B cell (primary cell): Measurements from ENCODE around the gene ZBED4. TPM values are rescaled to one million over a fixed set of nuclear protein-coding genes. Genes with fewer than 3 reads are reported as not detected.
A peak's percentile ranks its signal among the peaks of the same experiment; 100 is the strongest.

Experiments used
- ATAC-seq: fragments of 200-7000 bp; cut with Tn5 transposase; one replicate; pipeline ENCODE4 v1.10.0; 2021; ENCODE audit warnings: low read depth, mild to moderate bottlenecking, moderate number of reproducible peaks, moderate library complexity
- CTCF ChIA-PET: fragments of 350-600 bp; sonication (Branson Sonifier 250); formaldehyde crosslinking; loops from one replicate; lab custom pipeline; 2021; ENCODE audit warnings: antibody characterized with exemption, inconsistent platforms; lab: Charles Lee
- POLR2A ChIA-PET: fragments of 350-600 bp; sonication (Branson Sonifier 250); formaldehyde crosslinking; loops from one replicate; lab custom pipeline; 2021; ENCODE audit warnings: antibody characterized with exemption; lab: Charles Lee
- DNase-seq: peaks from one replicate; pipeline ENCODE4 v3.0.0; 2013
- H2AFZ ChIP-seq: 2 replicates; pipeline ENCODE4 v1.6.1; 2012; ENCODE audit warnings: mild to moderate bottlenecking, low read depth, low read length; ENCODE audit not compliant: insufficient read depth, poor library complexity, severe bottlenecking
- H3K27ac ChIP-seq, 2 donors: 1 replicate in 1 of 2; 2 replicates in 1 of 2; pipeline ENCODE4 v1.5.1; 2012 to 2013; ENCODE audit warnings: low read length in 2 of 2, mild to moderate bottlenecking in 2 of 2, moderate library complexity in 1 of 2
- H3K27me3 ChIP-seq, 4 experiments: fragments of 200-600 bp in 1 of 4; sonication (generic) in 1 of 4; replicated peaks in 1 of 4; 1 replicate in 2 of 4; 2 replicates in 2 of 4; pipeline versions ENCODE4 v1.6.1 to v1.7.0; 2013 to 2016; ENCODE audit warnings: low read length in 3 of 4, mild to moderate bottlenecking in 2 of 4, mixed read lengths in 1 of 4, moderate library complexity in 1 of 4; ENCODE audit not compliant: insufficient read depth in 4 of 4, control insufficient read depth in 3 of 4; ENCODE audit errors: control extremely low read depth in 1 of 4
- H3K36me3 ChIP-seq, 2 experiments: replicated peaks in 1 of 2; 1 replicate in 1 of 2; 2 replicates in 1 of 2; pipeline versions ENCODE4 v1.6.1 to v1.7.1; 2013; ENCODE audit warnings: low read length in 1 of 2; ENCODE audit not compliant: insufficient read depth in 2 of 2, control insufficient read depth in 1 of 2; ENCODE audit errors: control extremely low read depth in 1 of 2, extremely low read depth in 1 of 2
- H3K4me1 ChIP-seq, 2 donors: fragments of 200-600 bp in 1 of 2; sonication (generic) in 1 of 2; 1 replicate in 1 of 2; 2 replicates in 1 of 2; pipeline versions ENCODE4 v1.5.1 to v1.6.1; 2013 to 2017; ENCODE audit warnings: low read length in 2 of 2; ENCODE audit not compliant: control insufficient read depth in 2 of 2, insufficient read depth in 2 of 2
- H3K4me2 ChIP-seq: replicated peaks from 2 replicates; pipeline ENCODE3; 2012; ENCODE audit warnings: mild to moderate bottlenecking, low read depth, low read length; ENCODE audit not compliant: poor library complexity, severe bottlenecking
- H3K4me3 ChIP-seq, 5 experiments: fragments of 200-600 bp in 1 of 5; sonication (generic) in 1 of 5; 1 replicate in 3 of 5; 2 replicates in 2 of 5; pipeline versions ENCODE4 v1.5.1 to v1.7.0; 2011 to 2016; ENCODE audit warnings: low read length in 4 of 5, mild to moderate bottlenecking in 4 of 5, low read depth in 2 of 5, control low read depth in 1 of 5, moderate library complexity in 1 of 5; ENCODE audit not compliant: insufficient read depth in 1 of 5; ENCODE audit errors: control extremely low read depth in 1 of 5, extremely low read depth in 1 of 5
- H3K79me2 ChIP-seq: fragments of 200-600 bp; sonication (generic); one replicate; pipeline ENCODE4 v1.6.0; 2016; ENCODE audit warnings: low read length; ENCODE audit not compliant: control insufficient read depth, insufficient read depth
- H3K9ac ChIP-seq: fragments of 200-600 bp; sonication (generic); 2 replicates; pipeline ENCODE4 v1.6.1; 2017; ENCODE audit warnings: mild to moderate bottlenecking, low read length, moderate library complexity
- H3K9me3 ChIP-seq, 3 donors: one replicate each; pipeline versions ENCODE4 v1.6.1 to v1.7.1; 2013; ENCODE audit warnings: low read length in 2 of 3; ENCODE audit not compliant: control insufficient read depth in 2 of 3, insufficient read depth in 1 of 3; ENCODE audit errors: control extremely low read depth in 1 of 3
- H4K20me1 ChIP-seq: 2 replicates; pipeline ENCODE4 v1.6.0; 2012; ENCODE audit warnings: mild to moderate bottlenecking, low read length; ENCODE audit not compliant: insufficient read depth, control insufficient read depth, poor library complexity, severe bottlenecking
- H3K27ac Mint-ChIP-seq: one replicate; pipeline ENCODE4 v1.8.0; 2021; ENCODE audit warnings: mixed read lengths
- H3K27me3 Mint-ChIP-seq: one replicate; pipeline ENCODE4 v1.8.0; 2021; ENCODE audit warnings: mixed read lengths
- H3K4me1 Mint-ChIP-seq: one replicate; pipeline ENCODE4 v1.8.0; 2021; ENCODE audit warnings: mixed read lengths
- H3K4me3 Mint-ChIP-seq: one replicate; pipeline ENCODE4 v1.8.0; 2021; ENCODE audit warnings: mixed read lengths
- H3K9me3 Mint-ChIP-seq: one replicate; pipeline ENCODE4 v1.8.0; 2022; ENCODE audit warnings: mixed read lengths; ENCODE audit not compliant: insufficient read depth
- CTCF ChIP-seq: fragments of 200-600 bp; IDR thresholded peaks from one replicate; pipeline ENCODE4 v1.8.0; 2022; ENCODE audit warnings: antibody characterized with exemption, mild to moderate bottlenecking
- EZH2 ChIP-seq: IDR thresholded peaks from 2 replicates; pipeline ENCODE4 v1.6.1; 2012; ENCODE audit warnings: borderline replicate concordance, low read depth, mild to moderate bottlenecking, moderate library complexity, low read length; ENCODE audit not compliant: insufficient read depth, poor library complexity, severe bottlenecking
- WGBS: methylation state at CpG from one replicate; pipeline ENCODE4 v1.1.5; 2013; ENCODE audit warnings: missing lambda C conversion rate; ENCODE audit not compliant: insufficient coverage; 5-methylcytosine and 5-hydroxymethylcytosine counted together
- intact Hi-C: fragments of 100-400 bp; cut with micrococcal nuclease; formaldehyde crosslinking; loops from one replicate; pipeline ENCODE4 v1.10.0; 2022
- polyA plus RNA-seq: library from polyadenylated mRNA; depleted of rRNA; stranded (reverse); fragments of >200 nt; gene quantifications from 2 replicates; pipeline ENCODE4 v1.2.3, GENCODE V29; 2012
- total RNA-seq, 2 donors: library from RNA; stranded (reverse); fragments of 120-200 nt in 1 of 2; gene quantifications; 1 replicate in 1 of 2; 2 replicates in 1 of 2; pipeline versions ENCODE4 v1.2.3 to v1.2.4, GENCODE V29; 2013 to 2022

The ZBED4 gene
- total and polyA plus RNA-seq, 2 donors (not counting 1 experiment from before 2014, with no cell fraction given): 5.9 to 14.6 TPM

GRCh38 chr22:49827271-49827852 is 26.3 kb upstream of the ZBED4 start:
- TF ChIP-seq EZH2: no peak
- no peak for TF ChIP-seq CTCF
- Mint-ChIP-seq H3K27me3 (no peaks in the 10 kb centered on the region), H3K9me3 (no peaks in the 10 kb centered on the region), H3K27ac (no peak overlapping the region), H3K4me1 (peaks cover 48% of the 10 kb centered on the region), H3K4me3 (peak overlapping the region; percentile 54)
- peak overlapping the region in 1 of 2 donors; percentile 70 for H3K27ac ChIP-seq
- ATAC-seq (peak; percentile 42), DNase-seq (no peak)
- intact Hi-C loops: loop anchor here (1.0 to 5.0 kb wide), 2 partner anchors 26 to 100 kb away; partner anchors contain the start of gene ZBED4
- H3K27me3 ChIP-seq: peaks cover 0 to 5% (median 0%) of the 10 kb centered on the region in 4 experiments
- H3K9ac ChIP-seq: peak overlapping the region; percentile 70
- ChIA-PET CTCF (no interaction called here), POLR2A (no interaction called here)
- H3K4me1 ChIP-seq: peaks cover 43 to 51% of the 10 kb centered on the region in 2 donors
- under 1% methylated on average over 107 of the region's 110 CpGs for WGBS
- peaks cover 46% of the 10 kb centered on the region for H4K20me1 ChIP-seq
- peaks cover 0 to 24% of the 10 kb centered on the region in 2 experiments for H3K36me3 ChIP-seq
- peaks cover 46% of the 10 kb centered on the region for H3K79me2 ChIP-seq
- peak overlapping the region; percentile 97 for H3K4me2 ChIP-seq
- peaks cover 0 to 7% (median 0%) of the 10 kb centered on the region in 3 donors for H3K9me3 ChIP-seq
- H2AFZ ChIP-seq: peak overlapping the region; percentile 59
- H3K4me3 ChIP-seq: peak overlapping the region in 3 of 5 experiments; percentile 66 to 68 (median 68)
